NCI-H748 (cell line): Measurements from ENCODE around the gene ELP4.

Source experiments
- DNase-seq: peaks from one replicate; lab custom pipeline; 2025; ENCODE audit not compliant: unreplicated experiment; lab: John Stamatoyannopoulos, UW

Gene ELP4

GRCh38 chr11:31821235-31821764, 311.7 kb downstream of the ELP4 start:
- DNase-seq = no peak

- DNase-seq = no peak
Measured at GRCh38 chr11:31821766-31822165, 312.2 kb downstream of the ELP4 start.

GRCh38 chr11:31822175-31822926, 312.8 kb downstream of the ELP4 start:
- DNase-seq = peak; percentile 15

DNA sequence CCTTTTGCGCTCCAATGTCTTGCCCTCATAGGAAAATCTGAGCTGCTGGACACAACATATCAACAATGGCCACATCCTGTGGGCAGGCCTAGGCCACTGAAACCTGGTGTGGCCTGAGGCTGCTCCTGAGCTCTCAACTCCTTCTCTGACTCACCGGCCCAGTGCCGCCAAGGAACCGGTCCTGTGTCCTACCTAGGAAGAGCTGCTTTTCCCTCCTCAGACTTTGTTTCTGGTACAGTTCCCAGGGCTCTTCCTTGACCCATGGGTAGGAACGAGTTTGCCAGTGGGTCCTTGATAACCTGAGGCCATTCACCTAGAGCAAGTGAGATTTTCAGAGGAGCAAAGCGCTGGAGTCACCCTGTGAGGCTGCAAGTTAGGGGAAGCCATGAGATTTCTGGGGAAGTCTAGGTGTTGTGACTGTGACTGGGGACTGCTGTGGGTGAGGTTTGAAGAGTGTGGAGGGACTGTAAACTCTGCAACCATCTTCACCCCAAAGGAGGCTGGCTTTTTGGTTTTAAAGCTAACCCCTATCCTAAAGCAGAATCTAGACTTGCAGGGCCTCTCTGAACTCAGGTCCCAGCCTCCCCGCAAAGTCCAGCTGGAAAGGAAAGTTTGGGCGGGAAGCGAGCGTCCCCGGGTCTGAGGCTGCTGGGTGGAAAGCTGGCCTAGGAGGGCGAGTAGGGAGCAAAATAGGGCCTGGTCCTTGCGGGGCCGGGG, 313.5 kb downstream of the ELP4 start:
- DNase-seq = no peak

- DNase-seq = no peak
Measured at GRCh38 chr11:31823644-31824331, 314.2 kb downstream of the ELP4 start.

DNA sequence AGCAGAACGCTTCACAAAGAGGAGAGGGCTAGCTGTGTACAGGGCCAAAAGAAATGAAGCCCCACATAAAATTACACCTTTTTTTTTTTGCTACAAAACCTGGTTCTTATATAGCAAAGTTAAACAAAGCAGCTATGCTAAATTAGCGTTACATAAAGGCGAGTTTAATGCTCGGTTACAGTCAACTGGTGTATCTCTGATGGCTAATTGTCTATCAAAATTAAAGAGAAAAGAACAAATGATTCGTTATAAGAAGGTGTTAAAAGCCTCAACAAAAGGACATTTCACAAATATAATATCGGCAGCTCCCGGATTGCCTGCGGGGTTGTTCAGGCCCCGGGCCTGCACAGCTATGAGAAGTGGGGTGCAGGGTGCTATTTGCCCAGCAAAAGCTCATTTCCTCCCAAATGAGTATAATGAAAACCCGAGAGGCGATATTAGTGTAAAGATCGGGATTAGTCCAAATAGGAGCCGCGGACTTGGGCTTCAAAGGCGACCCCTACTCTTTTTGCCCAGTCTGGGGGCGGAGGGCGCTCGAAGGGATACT, 314.8 kb downstream of the ELP4 start:
- no peak for DNase-seq

- no peak for DNase-seq
Measured at GRCh38 chr11:31824879-31825837, 315.6 kb downstream of the ELP4 start.

DNA sequence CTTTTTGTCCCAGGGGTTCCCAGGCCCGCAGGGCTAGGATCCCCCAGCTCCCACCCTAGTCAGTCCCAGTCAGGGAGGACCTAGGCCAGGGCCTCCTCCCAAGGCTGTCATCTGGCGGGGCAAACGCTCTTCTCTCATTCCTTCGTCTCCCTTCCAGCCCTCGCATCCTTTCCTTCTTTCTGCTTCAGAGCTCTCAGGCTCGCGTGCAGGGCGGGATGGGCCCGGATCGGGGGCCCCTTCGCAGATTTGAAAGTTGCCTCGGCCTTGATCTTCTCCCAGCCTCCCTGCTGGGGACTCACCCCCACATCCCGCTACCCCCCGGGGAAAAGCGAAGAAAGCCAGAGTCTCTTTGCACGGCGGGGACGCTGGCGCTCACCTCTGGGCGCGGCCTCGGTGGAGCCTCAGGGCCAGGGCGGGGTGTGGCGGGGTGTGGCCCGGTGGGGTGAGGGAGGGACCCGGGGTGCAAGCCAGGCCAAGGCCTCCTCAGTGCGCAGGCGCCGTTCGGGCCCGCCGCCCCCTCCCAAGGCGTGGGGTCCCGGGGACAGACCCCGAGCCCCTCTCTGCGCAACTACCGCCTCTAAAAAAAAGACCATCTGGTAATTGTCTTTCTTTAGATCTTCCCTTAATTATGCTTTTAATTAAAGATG, 316.4 kb downstream of the ELP4 start:
- peak; percentile 10 for DNase-seq

GRCh38 chr11:31826536-31827438, 317.2 kb downstream of the ELP4 start:
- DNase-seq = peak; percentile 28

DNA sequence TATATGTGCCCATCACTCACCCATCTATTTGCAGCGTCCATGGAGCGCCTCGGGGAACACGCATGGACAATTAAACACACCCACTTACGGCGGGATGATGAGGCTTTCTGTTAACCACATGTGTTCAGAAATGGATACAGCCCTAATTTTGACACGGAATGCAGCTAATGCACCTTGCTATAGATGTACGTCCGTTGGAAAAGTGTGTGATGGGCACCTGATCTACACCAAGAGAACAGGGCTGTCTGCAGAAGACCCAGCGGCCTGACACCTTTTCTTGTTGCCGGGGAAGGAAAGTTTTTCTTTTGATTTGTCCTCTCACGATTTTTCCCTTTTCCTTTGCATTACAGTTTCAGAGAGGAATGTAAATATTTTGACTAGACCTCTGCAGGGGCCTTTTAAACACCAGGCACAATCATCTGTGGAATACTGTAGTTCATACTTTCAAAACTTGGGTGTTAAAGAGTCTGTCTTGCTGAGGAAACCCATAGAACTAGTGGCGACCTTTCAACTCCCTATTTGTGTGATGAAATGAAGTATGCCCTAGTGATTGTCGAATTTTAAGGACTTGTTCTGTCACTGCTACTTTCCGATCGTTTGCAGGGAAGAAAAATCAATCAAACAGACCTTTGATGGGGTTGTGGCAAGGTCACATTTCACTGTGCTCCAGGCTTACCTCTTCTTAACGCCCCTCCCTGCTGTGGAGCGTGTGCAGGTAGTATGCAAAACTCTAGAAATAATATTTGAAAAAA, 318.1 kb downstream of the ELP4 start:
- DNase-seq = peak; percentile 28

GRCh38 chr11:31828217-31828616, 318.6 kb downstream of the ELP4 start:
- DNase-seq = no peak

- no peak for DNase-seq
Measured at GRCh38 chr11:31830406-31830805, 320.8 kb downstream of the ELP4 start.

- DNase-seq = no peak
Measured at GRCh38 chr11:31834237-31834636, 324.7 kb downstream of the ELP4 start.
